ENCODE data around the gene ACAT2.
"Not testable (repeated sequence)": the region's sequence is repeated elsewhere in the genome, so short reads cannot be mapped to it uniquely, and the experiment has no call there.

The ACAT2 gene

DNA sequence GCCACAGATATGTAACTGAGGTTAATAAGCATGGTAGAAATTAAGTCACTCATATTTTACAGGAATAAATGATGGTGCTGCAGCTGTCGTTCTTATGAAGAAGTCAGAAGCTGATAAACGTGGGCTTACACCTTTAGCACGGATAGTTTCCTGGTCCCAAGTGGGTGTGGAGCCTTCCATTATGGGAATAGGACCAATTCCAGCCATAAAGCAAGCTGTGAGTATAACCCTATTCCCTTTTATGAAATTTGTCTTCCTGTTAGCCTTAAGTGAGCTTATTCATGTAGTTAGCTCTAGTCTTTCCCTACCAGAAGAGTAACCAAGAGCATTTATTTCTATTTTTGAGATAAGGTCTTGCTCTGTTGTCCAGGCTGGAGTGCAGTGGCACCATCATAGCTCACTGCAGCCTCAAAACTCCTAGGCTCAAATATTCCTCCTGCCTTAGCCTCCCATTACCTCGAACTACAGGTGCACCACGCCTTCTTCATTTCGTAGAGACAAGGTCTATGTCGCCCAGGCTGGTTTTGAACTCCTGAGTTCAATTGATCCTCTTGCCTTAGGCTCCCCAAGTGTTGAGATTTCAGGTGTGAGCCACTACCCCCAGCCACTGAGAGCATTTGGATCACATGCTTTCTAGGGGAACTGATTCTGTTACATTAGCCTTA is 15.5 kb downstream of the ACAT2 start:
- no peak for DNase-seq

DNA sequence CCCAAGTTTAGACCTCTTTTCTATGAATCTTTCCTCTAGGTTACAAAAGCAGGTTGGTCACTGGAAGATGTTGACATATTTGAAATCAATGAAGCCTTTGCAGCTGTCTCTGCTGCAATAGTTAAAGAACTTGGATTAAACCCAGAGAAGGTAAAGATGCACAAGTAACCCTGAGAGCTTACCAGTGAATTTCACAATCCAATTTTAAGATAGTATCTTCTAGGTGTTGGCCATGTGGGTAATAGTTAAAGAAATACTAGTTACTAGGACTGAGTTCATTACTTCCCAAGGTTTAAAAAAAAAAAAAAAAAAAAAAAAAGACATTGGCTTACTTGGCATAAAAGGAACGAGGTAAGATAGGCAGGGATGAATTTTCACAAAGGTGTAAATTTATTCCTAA is 16.3 kb downstream of the ACAT2 start:
- DNase-seq = no peak

DNA sequence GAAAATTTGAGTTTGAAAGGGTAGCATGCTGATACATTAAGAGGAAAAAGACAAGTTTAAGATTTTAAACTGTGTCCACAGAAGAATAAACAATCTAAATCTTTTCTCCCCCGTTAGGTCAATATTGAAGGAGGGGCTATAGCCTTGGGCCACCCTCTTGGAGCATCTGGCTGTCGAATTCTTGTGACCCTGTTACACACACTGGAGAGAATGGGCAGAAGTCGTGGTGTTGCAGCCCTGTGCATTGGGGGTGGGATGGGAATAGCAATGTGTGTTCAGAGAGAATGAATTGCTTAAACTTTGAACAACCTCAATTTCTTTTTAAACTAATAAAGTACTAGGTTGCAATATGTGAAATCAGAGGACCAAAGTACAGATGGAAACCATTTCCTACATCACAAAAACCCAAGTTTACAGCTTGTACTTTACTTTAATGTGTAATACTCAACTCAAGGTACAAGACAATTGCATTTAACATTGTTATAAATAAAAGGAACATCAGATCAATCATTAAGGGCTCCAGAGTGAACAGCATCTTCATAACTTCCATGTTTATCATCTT is 16.8 kb downstream of the ACAT2 start:
- DNase-seq = no peak

DNA sequence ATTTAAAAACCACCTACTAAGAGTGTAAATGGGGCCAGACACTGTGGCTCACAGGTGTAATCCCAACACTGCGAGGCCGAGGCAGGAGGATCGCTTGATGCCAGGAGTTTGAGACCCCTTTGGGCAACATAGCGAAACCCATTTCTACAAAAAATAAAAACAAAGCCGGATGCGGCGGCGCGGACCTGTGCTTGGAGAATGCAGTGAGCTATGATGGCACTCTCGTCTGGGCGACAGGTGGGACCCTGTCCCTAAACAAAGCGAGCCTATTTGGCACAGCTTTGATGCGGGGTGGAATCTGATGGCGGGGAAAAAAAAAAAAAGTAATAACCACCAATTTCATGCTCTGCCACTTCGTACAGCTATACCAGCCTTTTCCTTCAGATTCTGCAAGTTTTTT is 26.4 kb downstream of the ACAT2 start:
- DNase-seq = no peak

DNA sequence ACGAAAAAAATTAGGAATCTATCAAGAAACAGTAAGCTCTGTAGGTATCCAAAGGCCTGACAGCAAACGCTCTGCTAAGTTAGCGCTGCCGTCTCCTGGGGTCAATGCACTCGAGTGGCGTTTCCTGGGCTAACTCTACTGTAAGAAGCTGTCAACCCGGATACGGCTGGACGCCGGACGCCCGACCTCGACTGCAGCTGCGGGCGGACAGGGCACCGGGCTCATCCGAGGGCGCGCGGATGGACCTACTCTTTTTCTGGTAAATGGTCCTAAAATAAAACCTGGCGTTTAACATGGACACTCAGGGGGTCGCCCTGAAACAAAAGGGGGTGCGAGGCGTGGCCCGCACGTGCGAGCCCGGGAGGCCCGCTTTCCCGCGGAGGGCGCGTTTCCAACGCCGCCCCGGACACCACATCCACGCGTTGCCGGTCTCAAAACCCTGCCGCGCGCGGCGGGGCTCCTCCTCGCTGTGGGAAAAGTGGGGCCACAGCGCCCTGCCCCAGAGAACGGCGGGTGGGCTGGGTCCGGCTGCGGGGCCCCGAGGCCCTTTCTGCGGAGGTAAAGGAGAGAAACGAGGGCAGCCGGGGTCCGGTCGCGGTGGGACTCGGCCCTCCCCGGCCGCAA is 27.0 kb downstream of the ACAT2 start:
- peak; percentile 15 to 36 for DNase-seq

DNA sequence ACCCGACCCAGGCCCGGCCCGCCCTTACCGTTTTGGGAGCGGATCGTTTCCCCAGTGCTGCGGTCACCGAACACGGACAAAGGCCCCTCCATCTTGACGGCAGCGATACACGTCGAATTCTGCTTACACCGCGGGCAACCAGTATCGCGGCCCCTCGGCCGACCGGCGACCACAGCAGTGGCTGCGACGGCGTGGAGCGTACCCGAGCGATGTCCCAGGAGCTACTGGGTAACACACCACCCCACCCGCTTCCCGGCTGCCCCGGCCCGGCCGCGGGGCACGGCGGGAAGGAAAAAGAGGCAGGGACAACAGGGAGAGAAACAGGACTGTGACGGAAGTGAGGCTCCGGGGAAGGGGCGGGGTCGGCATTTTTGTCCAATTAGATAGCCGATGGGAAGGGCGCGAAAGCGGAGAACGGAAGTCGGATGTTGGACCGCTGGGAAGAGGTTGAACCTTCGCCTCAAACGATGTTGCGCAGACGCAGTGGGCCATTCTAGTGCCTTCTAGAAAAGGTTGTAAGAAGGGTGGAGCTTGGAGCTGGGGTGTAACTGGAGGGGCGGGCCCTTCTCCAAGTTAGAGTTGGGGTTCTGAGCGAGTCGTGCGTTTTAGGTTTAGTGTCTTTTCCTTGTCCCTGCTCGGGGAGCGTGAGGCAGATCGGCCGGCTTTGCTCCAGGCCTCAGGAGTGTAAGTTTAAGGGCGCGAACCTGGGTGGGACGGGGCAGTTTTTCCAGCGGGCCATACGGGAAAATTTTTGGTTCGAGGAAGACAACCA is 27.7 kb downstream of the ACAT2 start, which contains the start of gene TCP1:
TSS of gene TCP1 (minus strand) at position 226 of the 772 bp plus-strand sequence. CDS start at position 92, 134 bp downstream.
- peak; percentile 100 for DNase-seq

DNA sequence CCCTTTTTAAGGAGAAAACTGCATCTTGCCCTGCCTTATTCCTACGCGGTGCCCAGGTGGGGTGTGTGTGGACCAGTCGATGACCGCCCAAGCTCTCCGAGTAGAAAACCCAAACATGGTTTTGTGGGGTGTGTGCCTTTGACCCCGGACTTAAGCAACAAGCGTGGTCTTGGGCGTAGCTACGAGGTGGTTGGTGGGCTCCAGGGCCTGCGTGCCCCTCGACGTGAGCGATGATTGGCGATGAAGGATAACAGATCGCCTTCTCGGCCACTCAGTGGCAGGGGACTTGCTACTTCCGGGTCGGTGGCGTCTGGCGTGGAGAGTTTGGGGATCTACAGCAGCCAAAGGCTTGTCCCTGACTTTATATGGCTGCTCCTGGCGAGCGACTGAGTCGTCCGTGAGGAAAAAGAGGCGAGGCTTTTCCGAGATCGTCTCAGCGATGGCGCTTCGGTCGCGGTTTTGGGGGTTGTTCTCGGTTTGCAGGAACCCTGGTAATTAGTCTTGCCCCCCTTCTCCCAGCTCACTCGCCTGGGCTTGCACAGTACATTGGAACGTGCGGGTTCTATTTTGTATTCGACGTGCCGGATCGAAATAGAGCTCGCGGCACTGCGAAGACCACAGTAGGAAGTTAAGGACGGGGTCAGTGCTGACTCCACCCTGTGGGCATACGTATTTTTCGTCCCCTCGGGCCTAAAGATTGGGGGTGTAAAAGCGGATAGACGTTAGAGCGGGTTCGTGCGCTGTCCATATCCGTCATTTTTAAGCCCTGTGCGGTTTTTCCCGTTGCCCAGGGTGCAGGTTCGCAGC is 28.5 kb downstream of the ACAT2 start, which contains the start of gene MRPL18:
TSS of gene MRPL18 (plus strand) at position 319 of the 807 bp plus-strand sequence. CDS start at position 440, 121 bp downstream.
- DNase-seq = peak; percentile 98

DNA sequence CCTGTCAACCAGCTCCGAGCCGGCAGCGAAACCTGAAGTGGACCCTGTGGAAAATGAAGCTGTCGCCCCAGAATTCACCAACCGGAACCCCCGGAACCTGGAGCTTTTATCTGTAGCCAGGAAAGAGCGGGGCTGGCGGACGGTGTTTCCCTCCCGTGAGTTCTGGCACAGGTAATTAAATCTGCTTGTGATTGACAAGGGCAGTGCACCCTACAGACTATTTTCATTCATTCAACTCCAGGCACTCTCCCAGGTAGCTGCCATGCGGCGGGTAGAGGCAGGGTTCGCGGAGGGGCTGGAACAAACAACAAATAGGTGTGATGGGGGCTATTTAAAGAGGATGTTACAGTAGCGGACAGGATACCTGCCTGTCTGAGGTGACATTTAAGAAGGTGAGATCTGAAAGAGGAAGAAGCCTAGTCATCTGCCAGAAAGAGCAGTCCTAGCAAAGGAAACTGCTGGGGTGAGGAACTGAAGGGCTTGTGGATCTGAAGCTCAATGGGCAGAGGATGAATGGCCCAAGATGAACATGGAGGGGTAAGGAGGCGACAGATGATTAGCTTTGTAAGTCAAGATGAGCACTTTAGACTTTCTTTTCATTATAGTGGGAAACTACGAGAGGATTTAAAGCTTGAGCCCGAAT is 29.2 kb downstream of the ACAT2 start:
- DNase-seq = peak in 1 of 2 donors; percentile 7

DNA sequence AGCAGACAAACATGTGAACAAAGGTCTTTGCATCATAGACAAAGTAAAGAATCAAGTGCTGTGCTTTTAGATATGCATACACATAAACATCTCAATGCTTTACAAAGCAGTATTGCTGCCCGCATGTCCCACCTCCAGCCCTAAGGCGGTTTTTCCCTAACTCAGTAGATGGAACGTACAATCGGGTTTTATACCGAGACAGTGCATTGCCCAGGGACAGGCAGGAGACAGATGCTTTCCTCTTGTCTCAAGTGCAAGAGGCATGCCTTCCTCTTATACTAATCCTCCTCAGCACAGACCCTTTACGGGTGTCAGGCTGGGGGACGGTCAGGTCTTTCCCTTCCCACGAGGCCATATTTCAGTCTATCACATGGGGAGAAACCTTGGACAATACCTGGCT is 33.1 kb downstream of the ACAT2 start:
- not testable (repeated sequence) for DNase-seq

DNA sequence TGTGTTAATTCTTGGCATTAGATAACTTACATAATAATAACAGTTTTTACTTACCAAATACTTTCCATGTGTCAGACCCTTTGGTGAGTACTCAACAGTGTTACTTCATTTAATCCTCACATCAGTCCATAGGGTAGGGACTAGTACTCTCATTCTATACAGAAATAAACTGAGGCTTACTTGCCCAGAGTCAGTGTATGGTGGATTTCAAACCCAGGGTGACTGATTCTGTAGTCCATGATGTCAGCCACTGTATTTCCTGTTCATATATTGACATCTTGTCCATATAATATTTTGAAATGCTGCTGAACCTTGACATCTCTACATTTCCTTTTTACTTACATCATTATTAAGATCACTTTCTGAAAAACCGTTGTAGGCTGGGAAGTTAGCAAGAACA is 35.7 kb downstream of the ACAT2 start:
- DNase-seq = no peak

DNA sequence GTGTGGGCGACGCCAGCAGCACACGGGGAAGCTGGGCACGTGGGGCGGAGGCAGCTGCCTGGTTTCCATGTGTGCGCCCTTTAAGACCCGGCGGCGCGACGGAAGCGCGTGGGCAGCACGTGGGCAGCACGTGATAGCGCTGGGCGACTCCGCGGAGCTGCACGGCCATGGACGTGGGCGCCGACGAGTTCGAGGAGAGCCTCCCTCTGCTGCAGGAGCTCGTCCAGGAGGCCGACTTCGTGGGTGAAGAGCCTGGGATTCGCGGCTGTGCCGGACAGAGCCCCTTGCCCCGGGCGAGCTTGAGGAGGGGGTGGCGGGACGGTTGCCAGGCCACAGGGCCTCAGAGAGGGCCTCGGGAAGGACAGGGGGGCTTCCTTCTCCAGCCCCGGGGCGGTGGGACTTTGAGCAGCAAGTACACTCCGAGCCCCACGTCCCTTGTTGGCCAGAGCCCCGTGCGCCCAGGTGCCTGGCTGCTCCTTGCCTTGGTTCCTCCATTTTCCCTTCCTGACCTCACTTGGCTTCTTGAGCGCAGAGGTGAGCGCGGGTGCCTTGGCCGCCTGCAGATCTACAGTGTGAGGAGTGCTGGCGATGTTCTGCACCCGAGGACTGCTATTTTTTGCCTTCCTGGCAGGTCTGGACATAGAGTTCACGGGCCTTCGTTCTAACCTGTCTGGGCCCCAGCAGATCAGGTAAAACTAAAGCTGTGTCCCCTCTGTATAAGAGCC is 38.5 kb downstream of the ACAT2 start, which contains the start of gene PNLDC1:
TSS of gene PNLDC1 (plus strand) at position 136 of the 725 bp plus-strand sequence. CDS start at position 168, 32 bp downstream.
- no peak for DNase-seq

DNA sequence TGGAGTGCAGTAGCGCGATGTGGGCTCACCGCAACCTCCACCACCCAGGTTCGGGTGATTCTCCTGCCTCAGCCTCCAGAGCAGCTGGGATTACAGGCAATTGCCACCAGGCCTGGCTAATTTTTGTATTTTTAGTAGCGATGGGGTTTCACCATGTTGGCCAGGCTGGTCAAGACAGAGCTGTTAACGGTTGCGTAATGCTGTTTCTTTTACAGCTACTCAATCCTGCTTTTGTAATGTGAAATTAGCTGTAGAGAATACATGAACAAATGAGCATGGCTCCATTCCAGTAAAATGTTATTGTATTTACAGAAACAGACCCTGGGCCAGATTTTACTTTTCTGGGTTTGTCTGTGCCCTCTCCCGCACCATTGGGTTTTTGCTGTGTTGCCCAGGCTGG is 40.1 kb downstream of the ACAT2 start:
- DNase-seq = peak in 1 of 2 donors; percentile 36

DNA sequence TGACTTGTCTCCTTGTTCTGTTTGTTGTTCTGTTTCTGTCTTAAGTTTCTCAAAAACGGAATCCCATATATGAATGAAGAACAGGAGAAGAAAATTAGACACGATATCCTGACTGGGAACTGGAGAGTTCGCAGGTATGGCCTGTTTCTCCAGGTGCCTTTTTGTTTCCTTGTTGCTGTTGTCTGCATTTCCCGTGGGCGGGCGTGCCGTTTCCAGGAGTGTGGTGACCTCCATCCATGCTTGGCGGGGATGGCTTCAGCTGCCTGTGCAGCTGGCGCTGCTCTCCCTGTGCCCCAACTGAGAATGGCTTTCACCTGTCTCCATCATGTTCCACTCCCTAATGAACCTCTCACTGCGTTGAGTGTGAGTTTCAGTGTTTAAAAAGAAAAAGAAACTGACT is 42.7 kb downstream of the ACAT2 start:
- DNase-seq = no peak

DNA sequence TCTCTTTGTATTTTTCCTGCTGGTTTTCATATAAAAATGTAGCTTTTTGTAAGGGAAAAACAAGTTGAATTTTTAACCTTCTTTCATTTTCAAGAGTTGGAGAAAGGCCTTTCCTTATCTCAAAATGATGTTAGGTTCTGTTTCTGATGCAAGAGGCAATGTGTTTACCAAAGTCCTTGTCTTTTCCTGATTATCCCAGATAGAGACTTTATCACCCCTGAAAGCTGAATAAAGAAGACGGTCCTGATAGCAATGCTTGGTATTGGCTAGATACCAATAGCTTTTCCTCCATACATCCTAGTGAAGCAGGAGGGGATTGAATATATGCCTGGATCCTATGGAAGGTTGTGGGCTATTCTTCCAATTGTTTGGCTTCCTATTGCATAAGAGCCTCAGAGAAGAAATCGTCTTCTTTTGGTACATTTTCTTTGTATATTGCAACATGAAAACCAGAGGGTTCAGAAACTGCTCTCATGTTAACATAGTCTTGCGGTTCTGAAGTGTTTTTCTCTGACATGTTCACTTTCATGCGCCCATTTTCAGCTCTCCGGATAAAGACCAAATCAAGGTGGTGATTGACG is 43.7 kb downstream of the ACAT2 start:
- no peak for DNase-seq

DNA sequence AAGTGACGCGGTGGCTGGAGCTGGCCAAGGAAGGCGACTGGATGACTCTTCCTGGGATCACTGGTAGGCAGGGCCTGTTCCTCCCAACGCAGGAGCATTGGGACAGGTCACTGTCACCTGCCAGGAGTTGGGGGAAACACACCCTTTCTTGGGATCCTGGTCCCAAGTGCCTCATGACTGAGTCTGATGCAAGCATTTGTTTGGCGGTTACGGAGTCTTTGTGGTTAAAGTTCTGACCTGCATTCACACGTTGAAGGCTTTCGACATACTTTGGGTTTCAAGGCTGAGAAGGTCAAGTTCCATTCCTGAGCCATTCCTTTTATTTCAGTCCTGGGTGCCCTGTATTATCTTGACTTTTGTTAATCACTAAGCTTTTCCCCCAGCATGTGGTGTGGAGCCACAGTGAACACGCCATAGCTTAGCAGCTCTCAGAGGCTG is 44.2 kb downstream of the ACAT2 start:
- no peak for DNase-seq

DNA sequence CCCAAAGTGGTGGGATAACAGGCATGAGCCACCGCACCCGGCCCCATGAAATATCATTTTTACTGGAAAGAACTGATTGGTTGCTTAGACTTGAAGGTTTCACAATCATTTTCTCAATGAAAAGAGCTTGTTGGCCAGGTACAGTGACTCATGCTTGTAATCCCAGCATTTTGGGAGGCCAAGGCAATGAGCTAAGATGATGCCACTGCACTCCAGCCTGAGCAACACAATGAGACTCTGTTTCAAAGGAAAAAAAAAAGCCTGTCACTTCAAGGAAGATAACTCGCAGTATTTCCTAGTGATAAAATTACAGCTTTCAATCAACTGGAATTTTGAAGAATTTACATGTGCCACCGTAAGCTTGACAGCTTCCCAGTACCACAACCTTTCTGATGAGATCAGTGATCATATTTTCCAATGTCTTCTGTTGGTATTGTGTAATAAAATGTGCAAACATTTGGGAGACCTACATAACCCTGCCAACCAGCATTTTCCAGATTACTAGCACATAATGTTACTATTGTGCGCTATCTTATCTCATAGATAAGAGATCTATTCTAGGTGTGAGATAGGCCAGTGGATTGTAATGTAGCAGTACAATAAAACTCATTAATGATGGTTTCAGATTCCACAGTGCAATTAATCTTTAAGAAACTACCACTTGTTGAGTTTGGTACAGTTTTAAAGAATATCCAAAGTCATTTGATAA is 45.5 kb downstream of the ACAT2 start:
- DNase-seq = no peak

DNA sequence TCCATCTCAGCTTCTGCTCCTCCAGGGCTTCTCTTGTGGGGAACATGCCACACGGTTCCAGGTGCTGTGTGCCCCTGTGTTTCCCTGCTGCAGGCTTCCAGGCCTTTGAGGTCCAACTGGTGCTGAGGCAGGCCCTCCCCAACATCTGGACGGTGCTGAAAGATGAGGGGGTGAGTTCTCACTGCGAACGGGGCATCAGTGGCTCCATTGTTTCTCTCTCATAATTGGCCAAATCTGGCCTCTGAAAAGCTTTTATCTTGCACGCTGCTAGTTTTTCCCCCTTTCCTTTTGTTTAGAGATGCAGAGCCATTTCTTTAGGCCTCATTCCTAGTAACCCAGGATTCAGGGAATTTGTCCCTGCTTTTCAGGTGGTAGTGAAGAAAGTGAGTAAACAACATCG is 46.8 kb downstream of the ACAT2 start:
- DNase-seq = no peak

DNA sequence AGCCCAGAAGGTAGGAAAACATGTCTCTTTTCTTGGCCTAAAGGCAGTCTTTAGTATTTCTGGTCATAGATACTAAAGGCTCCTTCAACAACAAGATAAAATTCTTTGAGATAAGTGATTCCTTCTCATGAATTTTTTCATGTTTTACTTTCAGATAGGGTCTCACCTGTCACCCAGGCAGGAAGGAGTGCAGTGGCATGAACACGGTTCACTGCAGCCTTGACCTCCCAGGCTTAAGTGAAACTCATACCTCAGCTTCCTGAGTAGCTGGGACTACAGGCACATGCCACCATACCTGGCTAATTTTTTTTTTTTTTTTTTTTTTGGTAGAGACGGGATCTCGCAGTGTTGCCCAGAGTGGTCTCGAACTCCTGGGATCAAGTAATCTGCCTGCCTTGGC is 47.3 kb downstream of the ACAT2 start:
- DNase-seq = no peak

DNA sequence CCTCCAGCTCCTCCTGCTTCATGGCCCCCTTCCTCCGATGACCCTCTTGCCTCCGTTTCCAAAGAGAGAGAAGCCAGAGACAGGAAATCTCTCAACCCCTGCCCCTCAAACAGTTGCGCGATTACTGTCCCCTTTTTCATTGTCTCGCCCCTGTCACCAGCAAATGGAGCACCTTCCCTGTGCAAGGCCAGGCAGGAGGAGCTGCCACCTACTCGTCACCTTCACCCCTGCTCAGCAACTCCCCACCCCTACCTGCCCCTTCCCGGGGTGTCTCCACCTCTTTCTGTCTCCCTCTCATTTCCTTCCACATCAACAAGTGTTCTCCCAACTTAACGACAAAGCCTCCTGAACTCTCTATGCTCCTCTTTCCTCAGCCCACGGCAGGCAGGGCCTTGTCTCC is 51.9 kb downstream of the ACAT2 start:
- no peak for DNase-seq

DNA sequence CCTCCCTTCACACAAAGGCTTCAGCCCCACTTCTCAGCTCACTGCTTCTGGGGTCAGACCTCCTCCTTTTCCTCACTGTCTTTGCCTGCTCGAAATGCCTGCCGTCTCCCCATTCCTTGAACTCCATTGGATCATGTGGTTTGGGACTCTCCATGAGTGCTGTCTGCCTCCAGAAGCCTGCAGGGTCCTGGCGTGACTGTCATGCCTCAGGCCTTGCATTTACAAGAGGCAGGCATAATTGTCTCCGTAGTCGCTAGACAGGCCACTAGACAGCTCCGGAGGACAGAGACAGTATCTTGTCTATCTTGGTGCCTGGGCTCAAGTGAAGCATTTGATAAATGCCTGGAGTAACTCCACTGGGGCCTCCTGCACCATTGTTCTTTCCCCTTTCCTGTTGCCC is 53.6 kb downstream of the ACAT2 start:
- DNase-seq = no peak
